ENCODE data around the gene CCDC152.
"Not testable (repeated sequence)": the region's sequence is repeated elsewhere in the genome, so short reads cannot be mapped to it uniquely, and the experiment has no call there.

The CCDC152 gene

DNA sequence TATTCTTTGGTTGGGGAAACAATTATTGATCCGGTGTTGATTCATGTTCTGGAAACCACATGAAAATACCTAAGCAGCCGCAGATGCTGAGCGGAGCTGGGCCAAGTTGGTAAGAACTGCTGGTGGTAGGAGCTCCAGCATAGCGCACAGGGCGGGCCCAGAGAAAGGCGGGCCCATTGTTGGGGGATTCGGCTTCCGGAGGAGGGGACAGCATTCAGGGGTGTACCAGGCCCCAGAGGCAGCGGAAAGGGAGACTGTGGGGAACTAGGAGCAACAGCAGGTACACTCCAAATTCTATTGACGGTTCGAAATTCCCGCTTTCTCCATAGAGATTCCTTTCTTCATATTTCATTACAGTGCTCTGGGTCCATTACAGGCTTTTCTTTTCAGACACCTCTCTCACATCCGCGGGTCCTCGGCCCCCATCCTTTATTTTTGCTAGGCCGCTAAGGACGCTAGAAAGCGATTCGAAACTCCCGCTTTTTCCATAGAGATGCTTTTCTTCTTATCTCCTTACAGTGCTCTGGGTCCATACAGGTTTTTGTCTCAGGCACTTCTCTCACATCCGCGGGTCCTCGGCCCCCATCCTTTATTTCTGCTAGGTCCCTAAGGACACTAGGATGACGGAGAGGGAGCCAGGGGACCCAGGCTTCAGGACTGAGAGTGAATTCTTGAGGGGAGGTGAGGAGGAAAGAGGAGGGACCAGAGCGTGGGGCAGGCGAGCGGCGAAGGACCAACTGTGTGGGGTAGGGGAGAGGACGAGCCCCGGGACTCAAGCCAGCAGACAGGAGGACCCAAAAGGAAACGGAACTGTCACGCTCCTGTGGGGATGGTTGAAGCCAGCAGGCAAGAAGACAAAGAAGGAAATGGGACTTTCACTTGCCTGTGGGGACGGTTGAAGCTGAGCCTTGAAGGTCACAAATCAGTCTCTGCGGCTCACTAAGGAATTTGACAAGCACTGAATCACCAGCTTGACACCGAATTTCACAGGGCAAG is at the start of gene CCDC152:
Gene CCDC152, plus strand, starts transcription at position 213 of the 996 bp plus-strand sequence. CDS start 2,304 bp downstream, outside the sequence.
- peak; percentile 36 to 45 for DNase-seq (ENCODE audit: low read depth in 2 of 2)

DNA sequence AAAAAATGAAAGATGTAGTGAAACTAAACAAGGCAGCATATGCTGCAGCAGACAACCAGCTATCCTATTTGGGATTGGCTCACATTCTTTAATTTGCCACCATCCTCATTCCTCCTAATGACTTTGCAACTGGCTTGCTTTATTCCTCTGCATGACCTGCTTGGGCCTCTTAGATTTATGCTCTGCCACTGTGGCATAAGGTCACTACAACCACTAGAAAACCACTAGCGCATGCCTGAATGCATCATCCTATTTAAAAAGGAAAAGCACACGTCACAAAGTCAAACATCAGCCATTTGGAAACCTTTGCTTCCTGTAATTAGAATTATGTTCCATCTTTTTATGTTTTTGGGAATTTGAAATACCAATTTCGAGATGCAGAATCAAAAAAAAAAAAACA is 40.8 kb upstream of the CCDC152 start:
- no peak for DNase-seq (ENCODE audit: low read depth in 2 of 2)

- no peak for DNase-seq (ENCODE audit: low read depth in 2 of 2)
Measured at GRCh38 chr5:42718591-42718990, 38.0 kb upstream of the CCDC152 start.

DNA sequence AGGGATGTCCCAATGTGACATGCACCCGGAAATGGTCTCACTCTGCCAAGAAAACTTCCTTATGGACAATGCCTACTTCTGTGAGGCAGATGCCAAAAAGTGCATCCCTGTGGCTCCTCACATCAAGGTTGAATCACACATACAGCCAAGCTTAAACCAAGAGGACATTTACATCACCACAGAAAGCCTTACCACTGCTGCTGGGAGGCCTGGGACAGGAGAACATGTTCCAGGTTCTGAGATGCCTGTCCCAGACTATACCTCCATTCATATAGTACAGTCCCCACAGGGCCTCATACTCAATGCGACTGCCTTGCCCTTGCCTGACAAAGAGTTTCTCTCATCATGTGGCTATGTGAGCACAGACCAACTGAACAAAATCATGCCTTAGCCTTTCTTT is 37.6 kb upstream of the CCDC152 start:
- DNase-seq (ENCODE audit: low read depth in 2 of 2) = no peak

- DNase-seq (ENCODE audit: low read depth in 2 of 2) = no peak
Measured at GRCh38 chr5:42720251-42720650, 36.4 kb upstream of the CCDC152 start.

DNA sequence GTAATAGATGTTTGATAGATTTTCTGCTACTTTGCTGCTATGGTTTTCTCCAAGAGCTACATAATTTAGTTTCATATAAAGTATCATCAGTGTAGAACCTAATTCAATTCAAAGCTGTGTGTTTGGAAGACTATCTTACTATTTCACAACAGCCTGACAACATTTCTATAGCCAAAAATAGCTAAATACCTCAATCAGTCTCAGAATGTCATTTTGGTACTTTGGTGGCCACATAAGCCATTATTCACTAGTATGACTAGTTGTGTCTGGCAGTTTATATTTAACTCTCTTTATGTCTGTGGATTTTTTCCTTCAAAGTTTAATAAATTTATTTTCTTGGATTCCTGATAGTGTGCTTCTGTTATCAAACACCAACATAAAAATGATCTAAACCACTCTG is 35.1 kb upstream of the CCDC152 start:
- no peak for DNase-seq (ENCODE audit: low read depth in 2 of 2)

DNA sequence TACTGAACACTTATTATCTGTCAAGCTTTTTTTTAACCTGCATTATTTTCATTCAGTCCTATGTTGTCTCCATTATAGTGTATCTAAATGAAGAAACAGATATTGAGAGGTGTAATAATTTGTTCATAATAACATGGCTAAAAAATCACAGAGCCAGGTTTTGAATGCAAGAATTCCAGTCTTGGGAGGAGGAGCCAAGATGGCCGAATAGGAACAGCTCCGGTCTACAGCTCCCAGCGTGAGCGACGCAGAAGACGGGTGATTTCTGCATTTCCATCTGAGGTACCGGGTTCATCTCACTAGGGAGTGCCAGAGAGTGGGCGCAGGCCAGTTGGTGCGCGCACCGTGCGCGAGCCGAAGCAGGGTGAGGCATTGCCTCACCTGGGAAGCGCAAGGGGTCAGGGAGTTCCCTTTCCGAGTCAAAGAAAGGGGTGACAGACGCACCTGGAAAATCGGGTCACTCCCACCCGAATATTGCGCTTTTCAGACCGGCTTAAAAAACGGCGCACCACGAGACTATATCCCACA is 22.0 kb upstream of the CCDC152 start:
- DNase-seq (ENCODE audit: low read depth in 2 of 2) = not testable (repeated sequence)

GRCh38 chr5:42740920-42741319 is 15.7 kb upstream of the CCDC152 start:
- no peak for DNase-seq (ENCODE audit: low read depth in 2 of 2)

DNA sequence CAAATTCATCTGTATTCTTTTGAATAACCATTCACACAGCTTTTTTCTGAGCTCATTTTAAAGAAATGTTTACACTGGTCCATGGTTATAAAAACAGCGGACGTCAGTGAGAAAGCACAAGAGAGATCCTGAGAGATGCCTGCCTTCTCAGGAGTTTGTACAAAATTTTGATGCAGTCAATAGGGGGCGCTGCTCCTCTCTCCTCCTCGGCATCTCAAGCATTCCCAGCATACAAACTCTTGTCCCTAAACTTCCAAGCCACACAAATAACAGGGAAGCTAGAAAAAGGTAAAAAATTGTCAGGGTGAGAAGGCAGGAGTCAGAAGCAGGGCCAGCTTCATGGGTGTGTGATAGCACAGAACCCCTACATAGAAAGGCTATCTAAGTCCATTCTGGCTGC is 11.2 kb upstream of the CCDC152 start:
- no peak for DNase-seq (ENCODE audit: low read depth in 2 of 2)

GRCh38 chr5:42745856-42746255 is 10.8 kb upstream of the CCDC152 start:
- no peak for DNase-seq (ENCODE audit: low read depth in 2 of 2)

- no peak for DNase-seq (ENCODE audit: low read depth in 2 of 2)
Measured at GRCh38 chr5:42749020-42749419, 7.6 kb upstream of the CCDC152 start.

DNA sequence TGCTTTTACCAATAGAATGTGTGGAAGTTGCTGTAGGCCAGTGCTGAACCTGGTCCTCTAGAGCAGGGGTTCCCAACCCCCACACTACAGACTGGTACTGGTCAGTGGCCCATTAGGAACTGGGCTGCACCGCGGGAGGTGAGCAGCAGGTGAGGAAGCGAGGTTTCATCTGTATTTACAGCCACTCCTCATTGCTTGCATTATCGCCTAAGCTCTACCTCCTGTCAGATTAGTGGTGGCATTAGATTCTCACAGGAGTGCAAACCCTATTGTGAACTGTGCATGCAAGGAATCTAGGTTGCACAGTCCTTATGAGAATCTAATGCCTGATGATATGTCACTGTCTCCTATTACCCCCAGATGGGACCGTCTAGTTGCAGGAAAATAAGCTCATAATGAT is 6.1 kb upstream of the CCDC152 start:
- DNase-seq (ENCODE audit: low read depth in 2 of 2) = no peak

GRCh38 chr5:42751044-42751443 is 5.6 kb upstream of the CCDC152 start:
- DNase-seq (ENCODE audit: low read depth in 2 of 2) = no peak

- DNase-seq (ENCODE audit: low read depth in 2 of 2) = no peak
Measured at GRCh38 chr5:42753099-42753498, 3.5 kb upstream of the CCDC152 start.

DNA sequence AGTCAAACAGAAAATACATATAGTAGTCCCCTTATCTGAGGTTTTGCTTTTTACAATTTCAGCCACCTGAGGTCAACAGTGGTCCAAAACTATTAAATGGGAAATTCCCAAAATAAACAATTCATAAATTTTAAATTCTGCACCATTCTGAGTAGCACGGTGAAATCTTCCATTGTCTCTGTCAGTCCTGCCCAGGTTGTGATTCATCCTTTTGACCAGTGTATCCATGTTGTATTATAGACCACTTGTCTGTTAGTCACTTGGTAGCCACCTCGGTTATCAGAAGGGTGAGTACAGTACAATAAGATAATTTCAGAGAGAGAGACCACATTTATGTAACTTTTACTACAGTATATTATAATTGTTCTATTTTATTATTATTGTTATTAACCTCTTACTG is 2.8 kb downstream of the CCDC152 start:
- no peak for DNase-seq (ENCODE audit: low read depth in 2 of 2)

- DNase-seq (ENCODE audit: low read depth in 2 of 2) = no peak
Measured at GRCh38 chr5:42760426-42760825, 3.8 kb downstream of the CCDC152 start.

- DNase-seq (ENCODE audit: low read depth in 2 of 2) = no peak
Measured at GRCh38 chr5:42761791-42762190, 5.2 kb downstream of the CCDC152 start.

DNA sequence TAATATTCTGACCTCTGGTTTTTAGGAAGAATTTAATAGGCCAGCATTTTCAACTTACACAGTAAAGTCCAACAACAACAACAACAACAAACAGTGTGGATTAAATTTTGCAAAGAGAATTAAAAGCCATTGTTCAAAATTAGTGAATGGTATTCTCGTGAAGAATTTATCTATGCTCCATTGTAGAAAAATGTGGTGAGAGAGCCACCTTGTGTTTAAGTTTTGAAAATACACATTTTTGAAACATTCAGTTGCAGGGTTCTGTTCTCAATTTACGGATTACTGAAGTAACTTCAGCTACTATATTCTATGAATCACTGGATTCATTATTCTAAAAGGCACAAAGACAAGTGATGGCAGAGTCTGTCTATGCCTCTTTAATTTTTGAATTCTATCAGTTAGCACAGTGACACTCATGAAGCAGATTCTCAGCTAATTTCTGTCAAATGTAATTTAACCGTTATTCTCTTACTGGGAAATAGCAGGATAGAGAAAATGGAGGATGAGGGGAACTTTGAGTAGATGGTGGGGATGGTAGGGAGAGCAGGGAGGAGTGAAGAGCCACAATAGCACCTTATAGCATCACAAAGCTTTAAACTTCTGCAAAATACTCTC is 11.0 kb downstream of the CCDC152 start:
- no peak for DNase-seq (ENCODE audit: low read depth in 2 of 2)

GRCh38 chr5:42768106-42768504 is 11.5 kb downstream of the CCDC152 start:
- DNase-seq (ENCODE audit: low read depth in 2 of 2) = no peak

DNA sequence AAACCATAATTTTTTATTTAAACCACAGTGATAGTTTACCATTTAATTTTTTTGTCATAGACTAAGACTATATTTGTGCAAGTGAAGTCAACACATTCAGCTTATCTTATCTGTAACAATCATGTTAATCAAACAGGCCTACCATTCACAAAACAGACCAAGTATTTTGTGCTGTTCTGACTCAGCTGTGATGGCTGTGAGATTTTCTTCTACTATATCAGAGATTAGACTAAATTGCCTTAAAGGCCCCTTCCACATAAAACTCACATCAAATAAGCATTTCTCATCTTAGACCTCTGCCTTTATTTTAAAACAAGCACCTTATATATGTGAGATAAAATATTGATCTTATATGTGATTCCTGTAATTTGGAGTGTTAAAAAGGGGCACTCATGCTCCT is 13.4 kb downstream of the CCDC152 start:
- DNase-seq (ENCODE audit: low read depth in 2 of 2) = no peak

DNA sequence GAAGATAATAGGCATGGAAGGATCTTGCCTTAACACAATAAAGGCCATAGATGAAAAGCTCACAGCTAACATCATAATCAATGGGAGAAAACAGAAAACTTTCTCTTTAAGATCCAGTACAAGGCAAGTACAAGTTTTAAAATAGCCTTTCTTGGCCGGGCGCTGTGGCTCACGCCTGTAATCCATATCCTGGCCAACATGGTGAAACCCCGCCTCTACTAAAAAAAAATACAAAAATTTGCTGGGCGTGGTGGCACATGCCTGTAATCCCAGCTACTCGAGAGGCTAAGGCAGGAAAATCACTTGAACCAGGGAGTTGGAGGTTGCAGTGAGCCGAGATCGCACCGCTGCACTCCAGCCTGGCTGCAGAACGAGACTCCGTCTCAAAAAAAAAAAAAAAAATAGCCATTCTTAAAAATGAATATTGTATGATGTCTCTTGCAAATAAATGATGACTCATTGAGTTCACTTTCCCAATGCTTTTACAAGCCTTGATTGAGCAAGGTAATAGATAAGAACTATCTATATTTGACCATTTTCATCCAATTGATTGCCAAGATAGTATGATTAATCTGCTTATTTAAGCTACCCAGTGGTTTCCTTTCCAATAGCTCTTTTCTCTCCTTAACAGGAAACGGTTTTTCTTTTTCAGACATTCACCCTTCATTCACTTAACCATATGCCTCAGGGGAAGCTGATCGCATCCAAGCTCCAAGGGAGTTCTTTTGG is 15.8 kb downstream of the CCDC152 start:
- DNase-seq (ENCODE audit: low read depth in 2 of 2) = no peak

GRCh38 chr5:42779083-42779482 is 22.5 kb downstream of the CCDC152 start:
- DNase-seq (ENCODE audit: low read depth in 2 of 2) = no peak
